ENCODE results near the gene CCDC66. TPM values are rescaled to one million over a fixed set of nuclear protein-coding genes. Genes with fewer than 3 reads are reported as not detected.

Gene CCDC66
- total RNA-seq, 2 experiments from 2014 or later, result 29.6 to 32.5 TPM

DNA sequence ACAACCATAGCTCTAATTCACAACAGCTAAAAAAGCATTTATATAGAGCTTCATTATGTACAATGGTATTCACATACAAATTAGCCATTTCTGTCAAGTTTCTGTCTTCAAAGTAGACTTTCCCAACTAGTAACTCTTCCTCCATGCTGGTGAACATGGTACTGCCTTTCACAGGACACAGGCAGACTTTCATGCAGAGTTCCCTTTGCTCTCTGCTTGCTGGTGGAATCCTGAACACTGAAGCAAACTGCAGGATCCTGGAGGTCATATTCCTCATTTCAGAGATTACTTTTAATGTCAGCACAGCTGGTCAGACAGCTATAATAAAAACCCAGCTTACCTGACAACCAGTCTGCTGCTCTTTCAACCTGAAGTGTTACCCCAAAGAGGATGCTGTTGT lies 72.5 kb downstream of the CCDC66 start:
- ChIA-PET CTCF (interaction anchor here (0.6 to 1.5 kb wide), 3 partner anchors 17 to 329 kb away, joined by 3 read pairs; partner anchors contain the start of gene CCDC66), POLR2A (interaction anchor here (1.4 to 2.3 kb wide), 4 partner anchors 8 to 53 kb away, joined by 5 to 7 read pairs (median 6); partner anchors contain the start of gene TASOR)
- Mint-ChIP-seq H3K4me1 (no peaks in the 10 kb centered on the region), H3K4me3 (no peak overlapping the region), H3K27ac (no peak overlapping the region), H3K36me3 (ENCODE audit: low read depth) (peaks cover 51% of the 10 kb centered on the region), H3K27me3 (no peaks in the 10 kb centered on the region), H3K9me3 (no peaks in the 10 kb centered on the region)
- DNase-seq, result no peak

DNA sequence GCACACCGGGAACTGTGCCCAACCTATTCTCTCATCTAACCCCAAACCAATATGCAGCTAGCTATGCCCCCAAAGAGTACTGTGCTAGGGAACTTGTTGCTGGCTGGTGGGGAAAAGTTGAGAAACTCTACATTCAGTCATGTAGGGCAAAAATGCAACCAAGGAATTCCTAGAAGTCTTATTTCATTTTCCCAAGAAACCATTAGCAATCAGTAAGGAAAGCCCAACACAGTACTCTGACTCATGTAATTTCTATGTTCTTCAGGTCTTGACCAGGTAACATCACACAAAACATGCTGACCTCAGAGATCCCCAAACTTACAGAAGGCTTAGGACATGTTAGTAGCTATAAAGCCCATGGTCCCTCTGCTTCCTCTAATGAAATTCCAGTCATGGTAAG lies 74.0 kb downstream of the CCDC66 start:
- no peak for DNase-seq
- Mint-ChIP-seq H3K27ac (no peak overlapping the region), H3K36me3 (ENCODE audit: low read depth) (peaks cover 50% of the 10 kb centered on the region), H3K9me3 (no peaks in the 10 kb centered on the region), H3K27me3 (no peaks in the 10 kb centered on the region), H3K4me1 (no peaks in the 10 kb centered on the region), H3K4me3 (no peak overlapping the region)
- CTCF ChIA-PET, result interaction anchor here (0.6 to 0.7 kb wide), 2 partner anchors 34 to 327 kb away, joined by 3 read pairs; no protein-coding TSS in a partner anchor
- POLR2A ChIA-PET, result no interaction called here

DNA sequence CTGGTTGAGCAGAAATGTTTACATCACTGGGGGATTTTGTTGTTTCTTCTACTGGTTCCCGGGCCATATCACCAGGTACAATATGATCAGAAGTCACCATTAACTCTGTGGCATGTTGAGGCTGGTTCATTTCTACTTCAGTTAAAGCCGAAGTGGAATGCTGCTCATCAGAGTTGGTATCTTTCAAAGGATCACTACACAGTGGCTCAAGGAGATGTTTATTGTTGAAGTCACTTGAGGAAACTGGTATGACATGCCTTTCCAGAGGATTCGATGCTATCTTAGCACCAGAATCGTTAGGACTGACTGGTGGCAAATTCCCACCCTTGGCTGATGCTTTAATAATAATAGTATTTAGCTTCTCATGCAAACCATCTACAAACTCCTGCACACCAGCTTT lies 76.2 kb downstream of the CCDC66 start:
- Mint-ChIP-seq H3K9me3 (no peaks in the 10 kb centered on the region), H3K27ac (no peak overlapping the region), H3K4me1 (no peaks in the 10 kb centered on the region), H3K36me3 (ENCODE audit: low read depth) (peaks cover 48% of the 10 kb centered on the region), H3K27me3 (no peaks in the 10 kb centered on the region), H3K4me3 (no peak overlapping the region)
- ChIA-PET POLR2A (interaction anchor here (2.0 kb wide), 1 partner anchor 9 kb away, joined by 9 read pairs; no protein-coding TSS in a partner anchor), CTCF (no interaction called here)
- DNase-seq, result no peak

DNA sequence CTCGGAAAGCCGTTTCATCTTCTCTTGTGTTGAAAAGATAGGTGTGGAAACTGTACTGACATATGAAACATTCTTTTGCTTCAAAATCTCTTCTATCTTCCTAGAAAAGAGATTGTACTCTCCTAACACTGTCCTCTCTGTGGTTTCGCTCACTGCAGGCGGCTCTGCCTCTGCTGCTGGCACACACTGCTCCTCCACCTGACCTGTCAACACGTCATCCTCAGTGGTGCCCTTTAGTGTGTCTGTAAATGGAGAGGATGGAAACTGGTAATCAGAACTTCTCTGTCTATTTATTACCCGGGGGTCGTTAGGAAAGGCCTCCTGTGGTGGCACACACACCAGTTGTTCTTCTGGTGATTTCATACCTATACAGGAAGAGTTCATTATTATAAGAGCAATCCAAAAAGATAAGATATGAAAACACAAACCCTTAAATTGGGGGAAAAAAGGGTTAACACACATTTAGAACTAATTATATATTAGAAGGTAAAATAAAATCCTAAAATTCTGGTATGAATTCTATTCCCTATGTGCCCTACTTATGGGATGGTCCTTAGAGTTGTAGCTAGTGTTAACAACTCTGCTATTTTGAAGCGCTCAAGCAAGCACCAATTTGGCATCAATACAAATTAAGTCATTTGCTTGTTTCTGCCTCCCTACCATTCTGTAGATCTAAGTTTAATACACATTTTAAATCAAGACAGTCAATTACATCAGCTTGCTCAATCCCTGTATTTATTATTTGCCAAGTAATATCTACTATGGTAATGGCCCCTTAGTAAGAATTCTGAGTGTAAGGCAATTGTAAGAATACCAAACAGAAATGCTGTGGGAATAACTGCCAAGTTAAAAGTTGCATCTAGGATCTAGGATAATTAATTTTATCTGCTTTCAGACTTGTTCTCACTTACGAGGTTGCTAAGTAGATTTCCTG lies 76.9 kb downstream of the CCDC66 start:
- H3K27ac Mint-ChIP-seq, result no peak overlapping the region
- no peak overlapping the region for H3K4me3 Mint-ChIP-seq
- no peak for DNase-seq
- POLR2A ChIA-PET, result interaction anchor here (0.8 to 2.0 kb wide), 2 partner anchors 10 to 13 kb away, joined by 3 to 9 read pairs; no protein-coding TSS in a partner anchor
- H3K27me3 Mint-ChIP-seq, result no peaks in the 10 kb centered on the region
- CTCF ChIA-PET, result no interaction called here
- H3K36me3 Mint-ChIP-seq (ENCODE audit: low read depth), result peaks cover 49% of the 10 kb centered on the region
- no peaks in the 10 kb centered on the region for H3K4me1 Mint-ChIP-seq
- no peaks in the 10 kb centered on the region for H3K9me3 Mint-ChIP-seq

DNA sequence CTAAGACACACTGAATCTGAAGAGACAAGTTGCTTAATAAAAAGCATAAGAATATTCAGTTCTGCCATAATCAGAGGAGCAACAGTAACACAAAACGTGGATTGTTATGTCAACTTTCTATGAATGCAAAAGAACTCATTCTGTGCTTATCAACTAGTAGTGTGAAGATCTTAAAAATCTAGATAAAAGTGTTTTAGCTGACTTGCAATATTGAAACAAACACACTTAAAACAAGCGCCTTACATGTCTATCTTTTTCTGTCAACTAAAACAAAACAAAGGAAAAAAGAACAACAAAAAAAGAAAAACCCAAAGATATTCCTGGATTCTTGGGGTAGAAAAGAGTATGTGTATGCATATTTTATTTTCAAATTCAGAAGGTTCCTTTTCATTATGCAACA lies 88.4 kb downstream of the CCDC66 start:
- no peak for DNase-seq
- ChIA-PET POLR2A (no interaction called here), CTCF (no interaction called here)
- H3K27me3 Mint-ChIP-seq, result no peaks in the 10 kb centered on the region
- H3K9me3 Mint-ChIP-seq, result no peaks in the 10 kb centered on the region
- no peaks in the 10 kb centered on the region for H3K4me1 Mint-ChIP-seq
- H3K27ac Mint-ChIP-seq, result no peak overlapping the region
- H3K36me3 Mint-ChIP-seq (ENCODE audit: low read depth), result peaks cover 63% of the 10 kb centered on the region
- no peak overlapping the region for H3K4me3 Mint-ChIP-seq

DNA sequence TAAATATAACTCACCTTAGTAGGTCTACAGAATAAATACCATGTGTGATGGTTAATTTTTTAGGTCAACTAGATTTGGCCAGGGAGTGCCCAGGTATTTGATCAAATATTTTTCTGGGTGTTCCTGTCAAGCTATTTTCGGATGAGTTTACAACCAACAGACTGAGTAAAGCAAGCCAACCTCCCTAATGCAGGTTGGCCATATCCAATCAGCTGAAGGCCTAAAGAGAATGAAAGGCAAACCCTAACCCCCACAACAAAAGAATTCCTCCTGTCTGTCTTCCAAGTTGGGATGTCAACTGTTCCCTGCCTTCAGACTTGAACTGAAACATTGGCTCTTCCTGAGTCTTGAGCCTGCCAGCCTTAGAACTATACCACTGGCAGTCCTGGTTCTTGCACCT lies 97.5 kb downstream of the CCDC66 start:
- Mint-ChIP-seq H3K9me3 (no peaks in the 10 kb centered on the region), H3K36me3 (ENCODE audit: low read depth) (peaks cover 81% of the 10 kb centered on the region), H3K27ac (no peak overlapping the region), H3K4me1 (peaks cover 20% of the 10 kb centered on the region), H3K4me3 (no peak overlapping the region), H3K27me3 (no peaks in the 10 kb centered on the region)
- no peak for DNase-seq
- CTCF ChIA-PET, result interaction anchor here (1.3 kb wide), 1 partner anchor 145 kb away, joined by 4 read pairs; no protein-coding TSS in a partner anchor
- POLR2A ChIA-PET, result no interaction called here

DNA sequence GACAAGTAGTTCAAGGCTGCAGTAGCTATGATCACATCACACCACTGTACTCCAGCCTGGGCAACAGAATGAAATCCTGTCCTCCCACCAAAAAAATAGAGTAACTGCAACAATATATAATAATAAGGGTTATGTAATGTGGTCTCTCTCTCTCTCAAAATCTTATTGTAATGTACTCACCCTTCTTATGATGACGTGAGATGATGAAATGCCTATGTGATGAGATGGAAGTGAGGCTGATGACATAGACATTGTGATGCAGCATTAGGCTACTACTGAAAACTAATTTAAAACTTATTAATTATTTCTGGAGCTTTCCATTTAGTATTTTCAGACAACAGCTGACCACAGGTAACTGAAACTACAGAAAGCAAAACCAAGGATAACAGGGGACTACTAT lies 98.7 kb downstream of the CCDC66 start:
- Mint-ChIP-seq H3K4me1 (peaks cover 23% of the 10 kb centered on the region), H3K27me3 (no peaks in the 10 kb centered on the region), H3K36me3 (ENCODE audit: low read depth) (peaks cover 80% of the 10 kb centered on the region), H3K9me3 (no peaks in the 10 kb centered on the region), H3K27ac (no peak overlapping the region), H3K4me3 (no peak overlapping the region)
- POLR2A ChIA-PET, result no interaction called here
- CTCF ChIA-PET, result interaction anchor here (1.3 kb wide), 1 partner anchor 144 kb away, joined by 4 read pairs; no protein-coding TSS in a partner anchor
- no peak for DNase-seq

DNA sequence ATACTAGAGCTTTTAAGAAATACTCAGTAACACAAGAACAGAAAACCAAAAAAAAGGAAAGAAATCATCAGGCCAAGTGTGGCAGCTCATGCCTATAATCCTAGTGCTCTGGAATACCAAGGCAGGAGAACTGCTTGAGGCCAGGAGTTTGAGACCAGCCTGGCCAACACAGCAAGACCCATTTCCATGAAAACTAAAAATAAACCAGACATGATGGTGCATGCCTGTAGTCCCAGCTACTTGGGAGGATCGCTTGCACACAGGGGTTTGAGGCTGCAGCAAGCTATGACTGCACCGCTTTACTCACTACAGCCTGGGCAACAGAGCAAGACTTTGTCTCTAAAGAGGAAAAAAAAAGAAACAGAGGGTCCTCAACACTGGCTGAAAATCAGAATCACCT lies 107.8 kb downstream of the CCDC66 start:
- peaks cover 69% of the 10 kb centered on the region for H3K36me3 Mint-ChIP-seq (ENCODE audit: low read depth)

DNA sequence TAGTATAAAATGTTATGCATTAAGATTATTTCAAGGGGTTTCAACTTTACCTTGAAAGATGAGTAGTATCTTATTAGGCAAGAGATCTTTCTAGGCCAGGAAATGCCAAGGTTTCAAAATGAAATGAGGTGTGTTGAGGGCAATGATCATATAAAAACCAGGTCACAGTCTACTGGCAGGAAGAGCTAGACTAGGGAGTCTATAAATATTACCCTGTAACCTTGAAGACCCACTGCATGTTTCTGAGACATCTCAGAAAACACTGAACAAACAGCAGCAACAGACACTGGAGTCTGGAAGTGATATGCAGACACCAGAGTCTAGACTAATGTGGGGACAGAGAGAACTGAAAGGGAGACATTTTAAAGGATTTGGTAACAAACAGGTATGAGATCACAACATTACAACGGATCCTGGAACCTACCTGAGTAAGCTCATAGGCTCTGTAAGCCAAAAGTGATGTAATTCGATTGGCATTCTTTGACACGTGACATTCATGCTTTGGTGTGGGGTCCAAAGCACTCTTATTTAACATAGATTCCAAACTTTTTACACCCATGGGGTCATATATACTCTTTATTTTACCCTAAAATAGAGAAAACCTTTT lies 111.1 kb downstream of the CCDC66 start:
- peaks cover 16% of the 10 kb centered on the region for H3K4me1 Mint-ChIP-seq
- peak overlapping the region; percentile 55 for H3K27ac Mint-ChIP-seq
- POLR2A ChIA-PET, result interaction anchor here (1.2 to 1.9 kb wide), 2 partner anchors 15 to 111 kb away, joined by 3 to 11 read pairs; partner anchors contain the start of genes CCDC66 and TASOR
- H3K9me3 Mint-ChIP-seq, result peaks cover 3% of the 10 kb centered on the region
- H3K4me3 Mint-ChIP-seq, result no peak overlapping the region
- DNase-seq, result no peak
- peaks cover 73% of the 10 kb centered on the region for H3K36me3 Mint-ChIP-seq (ENCODE audit: low read depth)
- H3K27me3 Mint-ChIP-seq, result no peaks in the 10 kb centered on the region
- CTCF ChIA-PET, result no interaction called here

More for the DNA sequence above, 107.8 kb downstream of the CCDC66 start:
- no peak overlapping the region for H3K4me3 Mint-ChIP-seq
- POLR2A ChIA-PET, result interaction anchor here (0.7 to 2.3 kb wide), 3 partner anchors 12 to 18 kb away, joined by 3 to 5 read pairs (median 3); partner anchors contain the start of gene TASOR
- CTCF ChIA-PET, result interaction anchor here (1.0 kb wide), 1 partner anchor 13 kb away, joined by 3 read pairs; no protein-coding TSS in a partner anchor
- H3K27ac Mint-ChIP-seq, result no peak overlapping the region
- no peaks in the 10 kb centered on the region for H3K9me3 Mint-ChIP-seq
- no peak for DNase-seq
- peaks cover 18% of the 10 kb centered on the region for H3K4me1 Mint-ChIP-seq
- no peaks in the 10 kb centered on the region for H3K27me3 Mint-ChIP-seq

Other genes with a start within 250 kb of the CCDC66 start
- gene ERC2, start 88.7 kb upstream of the CCDC66 start, total RNA-seq, result not detected
- 10 to 100 TPM; 71.6 to 75.6 TPM for gene TASOR, start 126.1 kb downstream of the CCDC66 start, total RNA-seq
- 10 to 100 TPM; 71.3 TPM for gene ARHGEF3, start 244.8 kb downstream of the CCDC66 start, total RNA-seq

Measured in activated CD4-positive, alpha-beta memory T cell treated with anti-CD3 and anti-CD28 coated beads, Interleukin-2, amount 10 ng/mL, durations not matched to agents 7 days and 5 days (primary cell).